ENCODE measurements around the gene KCNJ15. TPM values are rescaled to one million over a fixed set of nuclear protein-coding genes. Genes with fewer than 3 reads are reported as not detected.

Gene KCNJ15
- total and polyA plus RNA-seq, 2 of the 8 experiments (the other 6 are each of a cell fraction or from before 2014, with no cell fraction given), result under 0.01 TPM; not detected in 1

GRCh38 chr21:38341546-38342012, 84.8 kb downstream of the KCNJ15 start (continued):
- no peak for TF ChIP-seq CHD7 (IDR thresholded peaks at IDR 0.05; ENCODE audit: insufficient replicate concordance, low read length)

All from H1 (cell line).